ENCODE measurements around the gene CHRND. TPM values are rescaled to one million over a fixed set of nuclear protein-coding genes. Genes with fewer than 3 reads are reported as not detected.

The CHRND gene
- total and polyA plus RNA-seq, 2 of the 13 experiments (the other 11 are each of a cell fraction or from before 2014, with no cell fraction given) = 0.18 TPM; not detected in 1

DNA sequence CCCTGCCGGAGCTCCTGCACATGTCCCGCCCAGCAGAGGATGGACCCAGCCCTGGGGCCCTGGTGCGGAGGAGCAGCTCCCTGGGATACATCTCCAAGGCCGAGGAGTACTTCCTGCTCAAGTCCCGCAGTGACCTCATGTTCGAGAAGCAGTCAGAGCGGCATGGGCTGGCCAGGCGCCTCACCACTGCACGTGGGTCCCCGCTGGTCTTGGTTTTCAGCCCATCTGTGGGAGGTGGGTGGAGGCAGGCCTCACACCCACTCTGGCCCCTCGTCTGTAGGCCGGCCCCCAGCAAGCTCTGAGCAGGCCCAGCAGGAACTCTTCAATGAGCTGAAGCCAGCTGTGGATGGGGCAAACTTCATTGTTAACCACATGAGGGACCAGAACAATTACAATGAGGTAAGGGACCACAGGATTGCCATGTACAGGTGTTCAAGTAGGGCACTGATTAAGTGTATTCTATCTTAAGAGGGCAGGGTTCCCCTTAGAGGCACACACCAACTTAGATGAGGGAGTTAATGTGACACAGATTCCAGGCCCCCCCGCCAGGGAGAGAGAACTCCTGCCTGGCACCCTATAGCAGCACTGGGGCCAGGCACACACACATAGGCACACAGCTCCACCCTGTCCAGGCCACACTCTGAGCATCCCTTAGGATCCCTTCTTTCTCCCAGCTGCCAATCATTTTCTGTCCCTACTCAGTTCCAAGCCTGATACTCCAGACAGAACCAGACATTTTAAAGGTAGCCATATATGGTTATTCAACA lies 8.2 kb downstream of the CHRND start:
- H4K20me1 ChIP-seq (ENCODE audit: insufficient read depth, low read length) = no peaks in the 10 kb centered on the region
- ChIA-PET CTCF (ENCODE audit: low intra/inter-chr PET ratio, low total read pairs) (no interaction called here), POLR2A (no interaction called here)
- 22% methylated on average over 11 of the region's 13 CpGs for WGBS (ENCODE audit: low lambda C conversion rate)
- ATAC-seq (peak; percentile 2; the same call in 1 of the 3 replicates), FAIRE-seq (no peak), DNase-seq (ENCODE audit: low spot score) (no peak)
- H3K36me3 ChIP-seq (replicated peaks in 1 of 2; ENCODE audit: control insufficient read depth in 1 of 2, insufficient read depth in 2 of 2, low read length in 2 of 2) = no peaks in the 10 kb centered on the region
- H3K27ac ChIP-seq (ENCODE audit: extremely low read length, insufficient read depth, low read length) = no peak overlapping the region
- no peaks in the 10 kb centered on the region for H3K79me2 ChIP-seq (ENCODE audit: insufficient read depth, low read length)
- BruUV-seq (replicated peaks) = no TSS peak
- intact Hi-C loops (cut with micrococcal nuclease; ENCODE audit: unreplicated experiment) (no loop called here), in situ Hi-C loops (cut with HindIII; ENCODE audit: extremely low pct_ligation_motif_present, low pct_unique_long_range_greater_than_20kb) (no loop called here)
- H3K4me1 ChIP-seq (ENCODE audit: insufficient read depth, low read length) = 0 out of 2 replicates have a peak, but pooled peaks cover 6% of the 10 kb centered on the region
- no peak overlapping the region for H3K4me3 ChIP-seq (replicated peaks in 1 of 3; ENCODE audit: insufficient read depth in 1 of 3, low read depth in 2 of 3, low read length in 3 of 3)
- H2AFZ ChIP-seq (ENCODE audit: low read length) = no peak overlapping the region
- no peak overlapping the region for H3K9ac ChIP-seq (ENCODE audit: insufficient read depth, low read depth, low read length)
- H3K4me2 ChIP-seq (ENCODE audit: low read depth, low read length) = no peak overlapping the region
- TF ChIP-seq IKZF1 (IDR thresholded peaks at IDR 0.05) = no peak
- TF ChIP-seq, protein P1, sequence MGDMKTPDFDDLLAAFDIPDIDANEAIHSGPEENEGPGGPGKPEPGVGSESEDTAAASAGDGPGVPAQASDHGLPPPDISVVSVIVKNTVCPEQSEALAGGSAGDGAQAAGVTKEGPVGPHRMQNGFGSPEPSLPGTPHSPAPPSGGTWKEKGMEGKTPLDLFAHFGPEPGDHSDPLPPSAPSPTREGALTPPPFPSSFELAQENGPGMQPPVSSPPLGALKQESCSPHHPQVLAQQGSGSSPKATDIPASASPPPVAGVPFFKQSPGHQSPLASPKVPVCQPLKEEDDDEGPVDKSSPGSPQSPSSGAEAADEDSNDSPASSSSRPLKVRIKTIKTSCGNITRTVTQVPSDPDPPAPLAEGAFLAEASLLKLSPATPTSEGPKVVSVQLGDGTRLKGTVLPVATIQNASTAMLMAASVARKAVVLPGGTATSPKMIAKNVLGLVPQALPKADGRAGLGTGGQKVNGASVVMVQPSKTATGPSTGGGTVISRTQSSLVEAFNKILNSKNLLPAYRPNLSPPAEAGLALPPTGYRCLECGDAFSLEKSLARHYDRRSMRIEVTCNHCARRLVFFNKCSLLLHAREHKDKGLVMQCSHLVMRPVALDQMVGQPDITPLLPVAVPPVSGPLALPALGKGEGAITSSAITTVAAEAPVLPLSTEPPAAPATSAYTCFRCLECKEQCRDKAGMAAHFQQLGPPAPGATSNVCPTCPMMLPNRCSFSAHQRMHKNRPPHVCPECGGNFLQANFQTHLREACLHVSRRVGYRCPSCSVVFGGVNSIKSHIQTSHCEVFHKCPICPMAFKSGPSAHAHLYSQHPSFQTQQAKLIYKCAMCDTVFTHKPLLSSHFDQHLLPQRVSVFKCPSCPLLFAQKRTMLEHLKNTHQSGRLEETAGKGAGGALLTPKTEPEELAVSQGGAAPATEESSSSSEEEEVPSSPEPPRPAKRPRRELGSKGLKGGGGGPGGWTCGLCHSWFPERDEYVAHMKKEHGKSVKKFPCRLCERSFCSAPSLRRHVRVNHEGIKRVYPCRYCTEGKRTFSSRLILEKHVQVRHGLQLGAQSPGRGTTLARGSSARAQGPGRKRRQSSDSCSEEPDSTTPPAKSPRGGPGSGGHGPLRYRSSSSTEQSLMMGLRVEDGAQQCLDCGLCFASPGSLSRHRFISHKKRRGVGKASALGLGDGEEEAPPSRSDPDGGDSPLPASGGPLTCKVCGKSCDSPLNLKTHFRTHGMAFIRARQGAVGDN (CRISPR knock-in tag; IDR thresholded peaks at IDR 0.05) = 0 out of 2 replicates have a peak, but pooled peaks have one; percentile 11
- H3K9me3 ChIP-seq (ENCODE audit: low read length) = peaks cover 7% of the 10 kb centered on the region
- H3K27me3 ChIP-seq (ENCODE audit: control insufficient read depth in 1 of 2, insufficient read depth in 2 of 2, low read length in 2 of 2) = peaks cover 11 to 44% of the 10 kb centered on the region in 2 experiments; a peak in 4 of 5 replicates
